Endothelial cell of umbilical vein (primary cell): ENCODE results near the gene BMPER. TPM values are rescaled to one million over a fixed set of nuclear protein-coding genes. Genes with fewer than 3 reads are reported as not detected.
"Not testable (repeated sequence)": the region's sequence is repeated elsewhere in the genome, so short reads cannot be mapped to it uniquely, and the experiment has no call there.

Experiments
- BruUV-seq: library from RNA; stranded (reverse); fragments of 400-500 nt; replicated peaks from 2 replicates; lab custom pipeline; 2021; lab: Mats Ljungman, UMichigan
- CTCF ChIA-PET: fragments of 300-600, 350-600 bp; sonication (Branson Sonifier 250); formaldehyde crosslinking; loops from one replicate; lab custom pipeline; 2021; ENCODE audit warnings: antibody characterized with exemption, inconsistent platforms; lab: Charles Lee
- POLR2A ChIA-PET: fragments of 300-600, 350-600 bp; sonication (Branson Sonifier 250); formaldehyde crosslinking; loops from one replicate; lab custom pipeline; 2021; ENCODE audit warnings: antibody characterized with exemption, inconsistent platforms; lab: Charles Lee
- DNase-seq: peaks from one replicate; pipeline ENCODE4 v3.0.0-alpha.2; 2011; ENCODE audit warnings: low read depth, low spot score
- FAIRE-seq: peaks from 2 replicates; lab custom pipeline; 2011; peaks lifted over from hg19 to GRCh38; lab: Jason Lieb, UNC
- H2AFZ ChIP-seq: 2 replicates; pipeline ENCODE4 v1.6.0; 2012; ENCODE audit warnings: low read depth, low read length, control low read depth, inconsistent platforms
- H3K27ac ChIP-seq: 2 replicates; pipeline ENCODE4 v1.5.1; 2011; ENCODE audit warnings: low read depth, mild to moderate bottlenecking, control low read depth, low read length, moderate library complexity; ENCODE audit not compliant: insufficient read depth
- H3K27me3 ChIP-seq, 2 experiments: 2 replicates each; pipeline versions ENCODE4 v1.6.0 to v1.6.1; 2011; ENCODE audit warnings: low read length in 2 of 2, mixed read lengths in 1 of 2; ENCODE audit not compliant: control insufficient read depth in 2 of 2, insufficient read depth in 2 of 2
- H3K36me3 ChIP-seq, 2 experiments: 2 replicates in 1 of 2; 3 replicates in 1 of 2; pipeline ENCODE4 v1.5.1; 2011; ENCODE audit warnings: low read length in 2 of 2, mild to moderate bottlenecking in 1 of 2, moderate library complexity in 1 of 2; ENCODE audit not compliant: control insufficient read depth in 2 of 2, insufficient read depth in 2 of 2; ENCODE audit errors: extremely low read depth in 1 of 2
- H3K4me1 ChIP-seq: 3 replicates; pipeline ENCODE4 v1.5.1; 2011; ENCODE audit warnings: mild to moderate bottlenecking, low read length; ENCODE audit not compliant: control insufficient read depth, insufficient read depth; ENCODE audit errors: extremely low read depth
- H3K4me2 ChIP-seq: 2 replicates; pipeline ENCODE4 v1.6.1; 2011; ENCODE audit warnings: low read length, control low read depth, mixed read lengths; ENCODE audit not compliant: insufficient read depth
- H3K4me3 ChIP-seq, 3 experiments: fragments of 200-600 bp in 1 of 3; sonication (generic), shearing (Covaris generic) in 1 of 3; replicated peaks in 1 of 3; 2 replicates each; pipeline ENCODE4 v1.5.1; 2011 to 2016; ENCODE audit warnings: control low read depth in 3 of 3, low read length in 3 of 3, mild to moderate bottlenecking in 2 of 3, inconsistent platforms in 1 of 3, low read depth in 1 of 3, moderate library complexity in 1 of 3; ENCODE audit not compliant: insufficient read depth in 1 of 3
- H3K79me2 ChIP-seq: 2 replicates; pipeline ENCODE4 v1.6.0; 2012; ENCODE audit warnings: low read length, inconsistent platforms; ENCODE audit not compliant: control insufficient read depth, insufficient read depth
- H3K9ac ChIP-seq: replicated peaks from 2 replicates; pipeline ENCODE3; 2011; ENCODE audit warnings: low read length, control low read depth; ENCODE audit not compliant: insufficient read depth; ENCODE audit errors: extremely low read depth
- H3K9me1 ChIP-seq: replicated peaks from 3 replicates; pipeline ENCODE4 v1.6.0; 2011; ENCODE audit warnings: mild to moderate bottlenecking, low read length; ENCODE audit not compliant: control insufficient read depth, insufficient read depth; ENCODE audit errors: extremely low read depth
- H3K9me3 ChIP-seq: replicated peaks from 2 replicates; pipeline ENCODE4 v1.5.1; 2012; ENCODE audit warnings: low read length, inconsistent platforms; ENCODE audit not compliant: control insufficient read depth, insufficient read depth
- H4K20me1 ChIP-seq: replicated peaks from 2 replicates; pipeline ENCODE3; 2011; ENCODE audit warnings: mild to moderate bottlenecking, low read length; ENCODE audit not compliant: control insufficient read depth, insufficient read depth; ENCODE audit errors: extremely low read depth
- EZH2 ChIP-seq: IDR thresholded peaks from 2 replicates; pipeline ENCODE4 v1.6.1; 2012; ENCODE audit warnings: borderline replicate concordance, low read depth, mild to moderate bottlenecking, moderate library complexity, low read length, inconsistent platforms; ENCODE audit not compliant: severe bottlenecking
- FOS ChIP-seq: IDR thresholded peaks from 2 replicates; pipeline ENCODE4 v1.6.1; 2011; ENCODE audit warnings: mild to moderate bottlenecking, low read length, moderate library complexity, borderline replicate concordance; ENCODE audit not compliant: insufficient read depth
- JUN ChIP-seq: IDR thresholded peaks from 2 replicates; pipeline ENCODE4 v1.6.1; 2011; ENCODE audit warnings: borderline replicate concordance, low read depth; ENCODE audit not compliant: insufficient read length, insufficient read depth
- MAX ChIP-seq: IDR thresholded peaks from 2 replicates; pipeline ENCODE4 v1.6.1; 2011; ENCODE audit not compliant: insufficient read depth, insufficient read length
- dilution Hi-C: fragments of 300-500 bp; cut with MboI; formaldehyde crosslinking; loops from one replicate; pipeline ENCODE4 v1.15.0; 2019; ENCODE audit warnings: low sequenced_read_pairs; ENCODE audit not compliant: extremely low pct_ligation_motif_present
- intact Hi-C: fragments of 100-400 bp; cut with micrococcal nuclease; formaldehyde crosslinking; loops from one replicate; pipeline ENCODE4 v1.10.0; 2022
- polyA plus RNA-seq, 4 experiments: library from polyadenylated mRNA; depleted of rRNA in 3 of 4; stranded (reverse) in 3 of 4; unstranded in 1 of 4; fragments of >200 nt; gene quantifications; 2 replicates each; pipeline versions ENCODE4 v1.2.1 to v1.2.3, GENCODE V29; 2011 to 2012; ENCODE audit warnings: missing spikeins in 1 of 4
- total RNA-seq: library from RNA; stranded (reverse); gene quantifications from 2 replicates; pipeline ENCODE4 v1.2.3, GENCODE V29; 2021

BMPER gene
- total and polyA plus RNA-seq, 2 donors (not counting 3 experiments of a cell fraction or from before 2014, with no cell fraction given): 0.10 to 0.13 TPM

GRCh38 chr7:34174688-34175616, 269.6 kb downstream of the BMPER start:
- intact Hi-C loops, H3K9ac ChIP-seq, CTCF ChIA-PET, H3K4me3 ChIP-seq, H3K4me1 ChIP-seq, FAIRE-seq, BruUV-seq, POLR2A ChIA-PET, DNase-seq, H3K4me2 ChIP-seq, H3K27me3 ChIP-seq, H3K9me3 ChIP-seq, H3K79me2 ChIP-seq, dilution Hi-C loops, H3K36me3 ChIP-seq, H3K9me1 ChIP-seq, H2AFZ ChIP-seq, H4K20me1 ChIP-seq, H3K27ac ChIP-seq: not testable (repeated sequence)

- Histone ChIP-seq H2AFZ (no peak overlapping the region), H3K36me3 (no peaks in the 10 kb centered on the region), H3K27ac (no peak overlapping the region), H3K9me1 (no peaks in the 10 kb centered on the region), H3K4me1 (no peaks in the 10 kb centered on the region), H3K9me3 (no peaks in the 10 kb centered on the region), H3K4me3 (no peak overlapping the region), H3K79me2 (no peaks in the 10 kb centered on the region), H3K4me2 (no peak overlapping the region), H3K27me3 (no peaks in the 10 kb centered on the region), H4K20me1 (no peaks in the 10 kb centered on the region), H3K9ac (no peak overlapping the region)
- no peak for TF ChIP-seq EZH2
- no peak for TF ChIP-seq FOS
- no peak for TF ChIP-seq JUN
- TF ChIP-seq MAX: no peak
- no TSS peak for BruUV-seq
- FAIRE-seq (no peak), DNase-seq (no peak)
- CTCF ChIA-PET: no interaction called here
- dilution Hi-C loops (no loop called here), intact Hi-C loops (no loop called here)
- POLR2A ChIA-PET: no interaction called here
Observed at GRCh38 chr7:34175837-34176236, 270.5 kb downstream of the BMPER start.
